ENCODE data around the gene R3HCC1L.

DNA sequence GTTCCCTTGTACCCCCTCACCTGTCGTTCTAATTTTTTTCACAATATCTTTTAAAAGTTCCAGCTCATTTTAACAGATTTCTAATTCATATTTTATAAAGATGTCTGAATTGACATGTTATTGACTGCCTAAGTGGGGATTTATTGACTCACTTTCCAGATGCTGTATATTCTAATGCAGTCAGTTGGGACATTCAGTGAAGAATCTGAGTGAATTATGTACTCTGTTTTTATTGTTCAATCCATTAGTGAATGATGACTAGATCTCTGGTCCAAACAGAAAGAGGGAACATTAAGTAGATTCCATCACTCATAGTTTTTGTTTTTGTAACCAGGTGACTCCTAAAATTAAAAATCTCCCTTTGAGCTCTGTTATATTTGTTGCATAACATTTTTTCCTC, 79.3 kb downstream of the R3HCC1L start:
- TF ChIP-seq, protein P1, sequence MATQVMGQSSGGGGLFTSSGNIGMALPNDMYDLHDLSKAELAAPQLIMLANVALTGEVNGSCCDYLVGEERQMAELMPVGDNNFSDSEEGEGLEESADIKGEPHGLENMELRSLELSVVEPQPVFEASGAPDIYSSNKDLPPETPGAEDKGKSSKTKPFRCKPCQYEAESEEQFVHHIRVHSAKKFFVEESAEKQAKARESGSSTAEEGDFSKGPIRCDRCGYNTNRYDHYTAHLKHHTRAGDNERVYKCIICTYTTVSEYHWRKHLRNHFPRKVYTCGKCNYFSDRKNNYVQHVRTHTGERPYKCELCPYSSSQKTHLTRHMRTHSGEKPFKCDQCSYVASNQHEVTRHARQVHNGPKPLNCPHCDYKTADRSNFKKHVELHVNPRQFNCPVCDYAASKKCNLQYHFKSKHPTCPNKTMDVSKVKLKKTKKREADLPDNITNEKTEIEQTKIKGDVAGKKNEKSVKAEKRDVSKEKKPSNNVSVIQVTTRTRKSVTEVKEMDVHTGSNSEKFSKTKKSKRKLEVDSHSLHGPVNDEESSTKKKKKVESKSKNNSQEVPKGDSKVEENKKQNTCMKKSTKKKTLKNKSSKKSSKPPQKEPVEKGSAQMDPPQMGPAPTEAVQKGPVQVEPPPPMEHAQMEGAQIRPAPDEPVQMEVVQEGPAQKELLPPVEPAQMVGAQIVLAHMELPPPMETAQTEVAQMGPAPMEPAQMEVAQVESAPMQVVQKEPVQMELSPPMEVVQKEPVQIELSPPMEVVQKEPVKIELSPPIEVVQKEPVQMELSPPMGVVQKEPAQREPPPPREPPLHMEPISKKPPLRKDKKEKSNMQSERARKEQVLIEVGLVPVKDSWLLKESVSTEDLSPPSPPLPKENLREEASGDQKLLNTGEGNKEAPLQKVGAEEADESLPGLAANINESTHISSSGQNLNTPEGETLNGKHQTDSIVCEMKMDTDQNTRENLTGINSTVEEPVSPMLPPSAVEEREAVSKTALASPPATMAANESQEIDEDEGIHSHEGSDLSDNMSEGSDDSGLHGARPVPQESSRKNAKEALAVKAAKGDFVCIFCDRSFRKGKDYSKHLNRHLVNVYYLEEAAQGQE (IDR thresholded peaks at IDR 0.05; ENCODE audit: low read depth), result no peak
- TF ChIP-seq, protein P2, sequence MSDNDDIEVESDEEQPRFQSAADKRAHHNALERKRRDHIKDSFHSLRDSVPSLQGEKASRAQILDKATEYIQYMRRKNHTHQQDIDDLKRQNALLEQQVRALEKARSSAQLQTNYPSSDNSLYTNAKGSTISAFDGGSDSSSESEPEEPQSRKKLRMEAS (IDR thresholded peaks at IDR 0.05), result no peak
- TF ChIP-seq TAF1 (IDR thresholded peaks at IDR 0.05; ENCODE audit: low read depth), result no peak
- no peak for TF ChIP-seq ZBTB7A (IDR thresholded peaks at IDR 0.05; ENCODE audit: low read depth)
- TF ChIP-seq YY1 (IDR thresholded peaks at IDR 0.05; ENCODE audit: low read depth), result no peak
- TF ChIP-seq NFIC (IDR thresholded peaks at IDR 0.05), result no peak
